Lower leg skin (tissue), 4 donors: ENCODE measurements around the gene TSTD2. TPM values are rescaled to one million over a fixed set of nuclear protein-coding genes. Genes with fewer than 3 reads are reported as not detected.

Experiments
- DNase-seq, 2 donors: peaks; one replicate each; pipeline ENCODE4 v3.0.0-alpha.2; 2019; ENCODE audit warnings: low spot score in 2 of 2
- H3K4me3 ChIP-seq: fragments of 200-600 bp; sonication (generic); 2 replicates; pipeline ENCODE4 v1.5.1; 2017; ENCODE audit warnings: mild to moderate bottlenecking, low read depth; ENCODE audit not compliant: poor library complexity, severe bottlenecking
- POLR2A ChIP-seq, 2 donors: fragments of 450-650 bp; IDR thresholded peaks; one replicate each; pipeline ENCODE4 v1.6.1; 2016 to 2017; ENCODE audit warnings: antibody characterized with exemption in 2 of 2, mild to moderate bottlenecking in 1 of 2, moderate library complexity in 1 of 2
- WGBS, 2 donors: methylation state at CpG; one replicate each; pipeline ENCODE4 v1.1.5; 2018; 5-methylcytosine and 5-hydroxymethylcytosine counted together
- intact Hi-C: fragments of 100-400 bp; cut with DNase I; formaldehyde crosslinking; loops from one replicate; pipeline ENCODE4 v1.15.0; 2023; ENCODE audit warnings: low total_unique reads
- total RNA-seq, 4 donors: library from RNA; depleted of rRNA; stranded (reverse); fragments of >200 nt; gene quantifications; one replicate each; pipeline ENCODE4 v1.1.0, GENCODE V29; 2016
- TF ChIP-seq, protein P1 (sequence below), 3 donors: fragments of 450-650 bp; IDR thresholded peaks; one replicate each; pipeline ENCODE4 v1.5.1; 2016; ENCODE audit warnings: antibody characterized with exemption in 3 of 3, mild to moderate bottlenecking in 3 of 3, moderate library complexity in 2 of 3

The TSTD2 gene
- total RNA-seq, 4 donors from 2014 or later: 10.1 to 15.4 (median 13.2) TPM

DNA sequence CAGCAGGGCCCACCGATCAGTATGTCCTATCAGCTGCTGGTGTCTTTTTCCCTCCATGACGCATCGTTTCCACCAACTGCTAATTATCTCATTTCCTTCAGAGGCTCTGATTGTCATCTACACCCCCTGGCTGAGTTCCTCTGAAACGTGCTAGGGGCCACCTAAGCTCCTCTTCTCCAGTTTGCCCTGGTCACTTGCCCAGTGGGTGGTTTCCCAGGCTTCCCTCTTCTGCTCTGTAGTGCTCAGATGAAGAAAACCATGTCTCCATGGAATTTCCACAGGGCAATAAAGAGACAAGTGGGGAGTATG is 65.3 kb downstream of the TSTD2 start:
- peak in 1 of 2 donors; percentile 76 for DNase-seq
- intact Hi-C loops: no loop called here
- WGBS, 2 donors: 51 to 73% methylated on average over 4 of the region's 4 CpGs
- TF ChIP-seq, protein P1, sequence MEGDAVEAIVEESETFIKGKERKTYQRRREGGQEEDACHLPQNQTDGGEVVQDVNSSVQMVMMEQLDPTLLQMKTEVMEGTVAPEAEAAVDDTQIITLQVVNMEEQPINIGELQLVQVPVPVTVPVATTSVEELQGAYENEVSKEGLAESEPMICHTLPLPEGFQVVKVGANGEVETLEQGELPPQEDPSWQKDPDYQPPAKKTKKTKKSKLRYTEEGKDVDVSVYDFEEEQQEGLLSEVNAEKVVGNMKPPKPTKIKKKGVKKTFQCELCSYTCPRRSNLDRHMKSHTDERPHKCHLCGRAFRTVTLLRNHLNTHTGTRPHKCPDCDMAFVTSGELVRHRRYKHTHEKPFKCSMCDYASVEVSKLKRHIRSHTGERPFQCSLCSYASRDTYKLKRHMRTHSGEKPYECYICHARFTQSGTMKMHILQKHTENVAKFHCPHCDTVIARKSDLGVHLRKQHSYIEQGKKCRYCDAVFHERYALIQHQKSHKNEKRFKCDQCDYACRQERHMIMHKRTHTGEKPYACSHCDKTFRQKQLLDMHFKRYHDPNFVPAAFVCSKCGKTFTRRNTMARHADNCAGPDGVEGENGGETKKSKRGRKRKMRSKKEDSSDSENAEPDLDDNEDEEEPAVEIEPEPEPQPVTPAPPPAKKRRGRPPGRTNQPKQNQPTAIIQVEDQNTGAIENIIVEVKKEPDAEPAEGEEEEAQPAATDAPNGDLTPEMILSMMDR (IDR thresholded peaks at IDR 0.05): no peak
- H3K4me3 ChIP-seq: no peak overlapping the region

GRCh38 chr9:97567182-97567893 is 65.8 kb downstream of the TSTD2 start:
- TF ChIP-seq, protein P1 (IDR thresholded peaks at IDR 0.05): no peak
- no peak for TF ChIP-seq POLR2A (IDR thresholded peaks at IDR 0.05)
- intact Hi-C loops: no loop called here
- DNase-seq: peak in 1 of 2 donors; percentile 70
- no peak overlapping the region for H3K4me3 ChIP-seq
- 50 to 83% methylated on average over 9 of the region's 9 CpGs for WGBS, 2 donors

DNA sequence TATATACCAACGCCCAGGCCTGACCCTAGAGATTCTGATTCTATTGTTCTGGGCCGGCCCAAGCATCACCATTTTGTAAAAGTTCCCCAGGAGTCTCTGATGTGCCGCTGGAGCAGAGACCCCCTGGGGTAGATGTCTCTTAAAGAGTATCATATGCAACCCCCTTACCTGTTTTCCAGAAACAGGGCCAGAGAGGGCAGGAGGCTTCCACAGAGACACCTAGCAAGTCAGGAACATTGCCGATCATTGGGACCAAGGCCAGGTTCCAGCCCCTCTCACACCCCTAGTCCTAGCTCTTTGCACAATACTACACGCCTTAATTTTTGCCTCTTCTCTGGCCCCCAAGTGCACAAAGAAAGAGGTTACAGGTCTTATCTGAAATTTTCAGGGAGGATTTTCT is 67.9 kb downstream of the TSTD2 start:
- H3K4me3 ChIP-seq: no peak overlapping the region
- 72 to 88% methylated on average over 5 of the region's 5 CpGs for WGBS, 2 donors
- intact Hi-C loops: no loop called here
- TF ChIP-seq, protein P1 (IDR thresholded peaks at IDR 0.05): no peak
- peak in 1 of 2 donors; percentile 39 for DNase-seq

- 28 to 29% methylated on average over 12 to 14 of the region's 14 CpGs for WGBS, 2 donors
- intact Hi-C loops: no loop called here
- no peak overlapping the region for H3K4me3 ChIP-seq
- DNase-seq: peak; percentile 60 to 88
- TF ChIP-seq, protein P1 (IDR thresholded peaks at IDR 0.05): no peak
- TF ChIP-seq POLR2A (IDR thresholded peaks at IDR 0.05): no peak
These were observed 68.6 kb downstream of the TSTD2 start for GRCh38 chr9:97564291-97565175.

DNA sequence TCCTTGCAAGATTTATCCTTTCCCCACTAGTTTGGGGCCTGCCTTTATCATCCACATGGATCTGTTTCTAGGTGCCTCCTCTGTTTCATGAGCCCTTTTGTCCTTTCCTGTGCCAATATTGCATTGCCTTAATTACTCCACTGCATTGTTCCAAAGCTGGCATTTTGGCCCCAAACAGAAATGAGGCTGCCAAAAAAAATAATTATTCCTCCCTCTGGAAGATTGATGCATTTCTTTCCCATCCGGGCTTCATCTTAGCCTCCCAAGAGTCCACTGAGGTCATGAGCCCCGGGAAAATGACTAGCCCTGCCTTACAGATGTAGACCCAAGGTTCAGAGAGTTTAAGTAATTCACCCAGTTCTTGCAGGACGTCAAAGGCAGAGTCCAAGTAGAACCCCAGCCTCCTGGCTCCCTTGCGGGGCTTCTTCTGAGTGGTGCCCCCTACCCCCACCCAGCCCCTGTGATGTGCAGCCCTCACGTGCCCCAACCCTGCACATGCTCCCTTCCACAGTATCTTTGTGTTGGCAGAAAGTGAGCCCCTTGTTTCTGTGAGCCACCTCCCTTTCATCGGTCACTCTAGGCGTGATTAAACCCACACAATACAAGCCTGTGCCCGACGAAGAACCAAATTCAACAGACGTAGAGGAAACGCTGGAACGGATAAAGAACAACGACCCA is 69.6 kb downstream of the TSTD2 start:
- intact Hi-C loops: no loop called here
- H3K4me3 ChIP-seq: no peak overlapping the region
- 43% methylated on average over 13 of the region's 13 CpGs for WGBS, 2 donors
- no peak for TF ChIP-seq POLR2A (IDR thresholded peaks at IDR 0.05)
- TF ChIP-seq, protein P1 (IDR thresholded peaks at IDR 0.05): no peak
- peak in 1 of 2 donors; percentile 70 for DNase-seq
